T-helper 9 cell (primary cell): ENCODE results near the gene MIGA1.
"Not testable (repeated sequence)": the region's sequence is repeated elsewhere in the genome, so short reads cannot be mapped to it uniquely, and the experiment has no call there.

ENCODE experiments used
- DNase-seq: peaks from one replicate; pipeline ENCODE4 v3.0.0-alpha.2; 2020

Gene MIGA1

DNA sequence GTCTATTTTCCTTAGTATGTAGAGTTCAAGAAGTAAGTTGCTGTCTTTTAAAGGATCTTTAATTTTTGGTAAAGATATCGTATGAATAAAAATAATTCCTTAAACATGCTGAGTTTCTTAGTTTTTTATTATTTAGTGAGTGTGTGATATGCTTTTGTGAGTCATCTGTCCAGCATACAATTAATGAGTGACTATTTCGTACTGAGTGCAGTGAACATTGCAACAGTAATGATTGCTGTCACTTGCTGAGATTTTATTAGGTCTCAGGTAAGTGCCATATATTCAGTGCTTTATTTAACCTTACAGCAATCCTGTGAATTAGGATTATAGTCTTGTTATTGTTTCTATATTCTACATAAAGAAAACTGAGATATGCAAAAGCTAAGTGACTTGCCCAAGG, 22.6 kb downstream of the MIGA1 start:
- no peak for DNase-seq

DNA sequence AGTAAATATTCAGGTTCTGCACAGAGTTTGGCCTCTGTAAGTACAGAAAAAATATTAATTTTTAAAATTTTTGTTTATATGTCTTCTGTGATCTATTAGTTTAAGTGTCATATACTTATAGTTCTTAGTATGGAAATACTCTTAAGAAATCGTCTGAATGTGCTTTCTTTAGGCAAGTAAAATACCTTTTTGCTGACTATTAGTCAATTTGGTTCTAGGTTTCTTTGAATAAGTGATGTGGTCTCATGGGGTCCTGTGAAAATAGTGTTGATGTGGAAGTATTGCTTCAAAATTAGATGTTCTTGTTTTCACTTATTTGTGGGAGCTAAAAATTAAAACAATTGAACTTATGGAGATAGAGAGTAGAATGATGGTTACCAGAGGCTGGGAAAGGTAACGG, 23.9 kb downstream of the MIGA1 start:
- DNase-seq = no peak

DNA sequence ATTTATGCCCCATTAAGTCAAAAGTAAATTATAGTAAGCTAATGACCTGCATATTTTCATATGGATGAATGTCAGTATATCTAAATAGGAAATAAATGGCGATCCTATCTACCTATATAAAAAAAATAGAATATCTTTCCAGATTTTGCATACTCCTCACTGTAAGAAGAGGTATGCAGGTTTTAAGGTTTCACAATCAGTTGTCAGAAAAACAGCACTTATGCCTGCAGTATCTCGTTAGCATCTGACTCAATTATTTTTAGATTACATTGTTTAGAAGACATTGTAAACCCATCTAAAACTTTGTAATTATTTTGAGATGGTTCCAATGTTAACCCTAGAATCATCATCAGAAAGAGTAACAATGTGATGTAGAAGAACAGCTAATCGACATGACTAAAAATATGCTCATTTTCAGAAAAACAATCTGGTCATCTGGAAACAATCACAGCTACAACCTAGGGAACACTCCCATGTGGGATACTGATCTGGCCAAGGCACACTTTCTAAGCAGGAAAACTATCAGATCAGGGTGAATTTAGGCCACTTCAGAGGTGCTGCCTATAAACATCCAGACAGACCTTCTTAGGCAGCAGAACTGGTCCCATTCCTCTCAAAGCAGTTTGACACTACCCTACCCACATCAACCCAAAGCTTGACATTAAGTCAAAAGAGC, 30.5 kb downstream of the MIGA1 start:
- DNase-seq = not testable (repeated sequence)

DNA sequence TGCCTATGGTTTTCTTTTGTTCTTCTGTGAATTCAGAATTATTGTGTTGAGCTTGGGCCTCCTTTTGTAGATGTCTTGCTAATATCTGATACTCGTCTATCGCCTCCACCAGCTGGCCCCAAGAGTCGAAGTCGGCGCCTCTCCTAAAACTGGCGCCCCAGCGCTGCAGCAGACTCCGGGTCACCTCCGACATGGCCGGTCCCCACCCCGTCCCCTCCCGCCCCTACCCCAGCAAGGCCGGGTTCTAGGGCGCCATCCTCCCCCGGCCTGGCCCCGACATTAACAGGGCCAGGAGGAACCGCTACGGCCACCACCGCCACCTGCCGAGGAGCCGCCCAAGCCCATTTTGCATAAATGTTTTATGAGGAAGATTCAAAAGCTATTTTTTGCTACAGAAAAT, 32.1 kb downstream of the MIGA1 start:
- DNase-seq = not testable (repeated sequence)

DNA sequence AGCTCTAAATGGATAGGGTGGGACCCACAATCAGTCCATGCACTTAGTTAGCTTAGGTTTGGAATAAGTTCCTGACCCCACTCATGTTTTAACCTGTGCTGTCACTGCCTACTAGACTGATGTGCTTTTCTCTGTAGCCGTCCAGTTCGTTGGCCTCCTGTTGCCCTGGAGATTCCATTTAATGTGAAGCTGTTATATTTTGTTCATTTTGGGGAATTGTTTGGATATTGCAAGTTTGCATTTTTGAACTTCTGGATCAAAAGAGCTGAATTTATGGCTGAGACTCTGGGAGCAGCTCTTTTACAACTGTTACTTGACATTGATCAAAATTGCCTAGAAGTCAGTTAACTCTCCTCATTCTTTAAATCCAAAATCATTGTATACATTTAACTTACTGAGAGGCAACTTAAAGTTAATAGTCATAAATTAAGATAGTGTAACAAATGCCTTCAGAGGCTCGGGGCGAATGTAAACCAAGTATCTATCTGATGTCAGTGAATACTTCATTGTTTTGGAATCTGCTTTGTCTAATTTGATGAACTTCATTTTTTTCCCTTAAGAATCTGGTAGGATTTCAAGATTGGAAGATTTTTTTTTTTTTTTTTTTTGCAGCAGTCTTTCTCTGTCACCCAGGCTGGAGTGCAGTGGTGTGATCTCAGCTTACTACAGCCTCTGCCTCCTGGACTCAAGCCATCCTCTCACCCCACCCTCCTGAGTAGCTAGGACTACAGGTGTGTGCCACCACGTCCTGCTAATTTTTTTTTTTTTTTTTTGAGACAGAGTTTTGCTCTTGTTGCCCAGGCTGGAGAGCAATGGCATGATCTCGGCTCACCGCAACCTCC, 38.1 kb downstream of the MIGA1 start:
- no peak for DNase-seq

DNA sequence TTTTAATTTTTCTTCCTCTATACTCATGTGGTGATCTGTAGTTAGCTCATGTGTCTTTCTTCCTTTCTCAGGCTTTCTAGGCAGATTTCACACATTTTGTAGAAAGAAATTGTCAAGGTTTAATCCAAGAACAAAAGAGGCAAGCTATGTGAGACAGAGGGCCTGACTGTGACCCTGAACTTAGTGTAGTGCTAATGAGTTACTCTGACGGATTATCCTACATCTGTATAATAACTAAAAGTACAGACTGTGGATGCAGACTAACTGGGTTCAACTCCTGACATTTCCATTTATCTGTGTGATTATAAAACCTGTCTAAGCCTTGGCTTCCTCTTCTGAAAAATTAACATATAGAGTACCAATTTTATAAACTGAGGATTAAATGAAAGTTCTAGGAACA, 40.7 kb downstream of the MIGA1 start:
- no peak for DNase-seq

DNA sequence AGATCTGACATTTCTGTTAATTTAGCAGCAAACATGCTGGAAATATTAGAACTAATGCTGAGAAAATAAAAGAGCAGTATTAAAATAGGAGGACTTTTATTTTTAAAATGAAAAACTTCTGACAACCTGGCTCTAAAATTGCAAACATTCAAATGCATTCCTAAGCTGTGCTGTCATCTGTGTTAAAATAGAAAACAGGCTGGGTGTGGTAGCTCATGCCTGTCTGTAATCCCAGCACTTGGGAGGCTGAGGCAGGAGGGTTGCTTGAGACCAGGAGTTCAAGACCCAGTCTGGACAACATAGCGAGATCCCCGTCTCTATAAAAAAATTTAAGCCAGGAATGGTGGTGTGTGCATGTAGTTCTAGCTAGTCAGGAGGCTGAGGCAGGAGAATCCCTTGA, 44.6 kb downstream of the MIGA1 start:
- no peak for DNase-seq

DNA sequence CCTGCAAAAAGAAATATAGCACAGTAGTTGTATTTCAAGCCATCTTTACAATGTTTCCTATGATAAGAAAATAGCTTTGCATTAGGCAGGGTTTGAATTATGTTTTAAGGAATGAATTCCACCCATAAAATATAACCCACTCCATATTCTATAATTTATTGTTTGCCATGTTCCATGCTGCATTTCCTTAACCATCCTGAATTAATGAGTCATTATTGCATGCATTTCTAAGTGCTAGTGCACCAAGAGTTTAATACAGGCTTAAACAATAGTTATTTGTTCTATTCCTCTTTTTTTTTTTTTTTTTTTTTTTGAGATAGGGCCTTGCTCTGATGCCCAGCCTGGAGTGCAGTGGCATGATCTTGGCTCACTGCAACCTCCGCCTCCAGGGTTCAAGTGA, 45.2 kb downstream of the MIGA1 start:
- no peak for DNase-seq

DNA sequence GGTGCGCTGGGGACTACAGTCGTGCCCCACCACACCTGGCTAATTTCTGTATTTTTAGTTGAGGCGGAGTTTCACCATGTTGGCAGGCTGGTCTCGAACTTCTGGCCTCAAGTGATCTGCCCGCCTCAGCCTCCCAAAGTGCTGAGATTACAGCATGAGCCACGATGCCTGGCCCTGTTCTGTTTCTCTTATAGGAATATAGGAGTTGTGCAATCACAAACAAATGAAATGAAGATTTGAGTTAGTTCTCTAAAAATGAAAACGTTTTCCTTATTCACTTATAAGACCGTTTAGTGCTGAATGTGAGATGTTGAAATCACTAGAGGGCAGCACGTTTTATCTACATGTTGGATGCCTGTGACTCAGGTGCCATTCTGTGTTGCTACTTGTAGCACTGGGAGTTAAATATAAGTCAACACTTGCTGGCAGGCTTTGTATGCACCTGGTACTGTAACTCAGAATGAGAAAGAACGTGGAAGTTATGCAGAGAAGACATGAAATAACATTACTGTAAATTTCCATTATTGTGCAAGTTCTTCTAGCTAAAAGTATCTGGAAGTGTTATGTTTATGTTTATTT, 45.8 kb downstream of the MIGA1 start:
- DNase-seq = no peak

DNA sequence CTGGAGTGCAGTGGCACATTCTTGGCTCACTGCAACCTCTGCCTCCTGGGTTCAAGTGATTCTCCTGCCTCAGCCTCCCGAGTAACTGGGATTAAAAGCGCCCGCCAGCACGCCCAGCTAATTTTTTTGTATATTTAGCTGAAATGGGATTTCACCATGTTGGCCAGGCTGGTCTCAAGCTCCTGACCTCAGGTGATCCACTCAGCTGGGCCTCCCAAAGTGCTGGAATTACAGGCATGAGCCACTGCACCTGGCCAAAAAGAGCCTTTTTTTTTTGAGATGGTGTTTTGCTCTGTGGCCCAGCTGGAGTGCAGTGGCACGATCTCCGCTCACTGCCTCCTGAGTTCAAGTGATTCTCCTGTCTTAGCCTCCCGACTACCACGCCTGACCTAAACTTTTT, 47.4 kb downstream of the MIGA1 start:
- DNase-seq = not testable (repeated sequence)

DNA sequence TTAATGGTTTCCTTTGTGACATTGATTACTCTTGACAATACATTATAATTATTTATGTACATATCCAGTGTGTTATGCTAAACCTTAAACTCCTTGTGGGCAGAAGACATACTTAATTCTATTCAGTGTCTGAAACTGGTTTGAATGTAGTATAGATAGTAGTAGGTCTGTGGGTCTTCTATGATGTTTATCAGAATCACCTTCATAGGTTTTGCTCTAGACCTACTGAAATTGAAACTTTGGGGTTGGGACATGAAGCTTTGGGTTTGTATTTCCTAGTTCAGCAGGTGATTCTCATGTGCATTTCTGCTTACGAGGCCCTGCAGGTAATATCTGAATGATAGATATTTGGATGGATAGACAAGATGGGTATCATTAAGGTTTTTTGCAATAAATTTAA, 48.6 kb downstream of the MIGA1 start:
- DNase-seq = no peak

DNA sequence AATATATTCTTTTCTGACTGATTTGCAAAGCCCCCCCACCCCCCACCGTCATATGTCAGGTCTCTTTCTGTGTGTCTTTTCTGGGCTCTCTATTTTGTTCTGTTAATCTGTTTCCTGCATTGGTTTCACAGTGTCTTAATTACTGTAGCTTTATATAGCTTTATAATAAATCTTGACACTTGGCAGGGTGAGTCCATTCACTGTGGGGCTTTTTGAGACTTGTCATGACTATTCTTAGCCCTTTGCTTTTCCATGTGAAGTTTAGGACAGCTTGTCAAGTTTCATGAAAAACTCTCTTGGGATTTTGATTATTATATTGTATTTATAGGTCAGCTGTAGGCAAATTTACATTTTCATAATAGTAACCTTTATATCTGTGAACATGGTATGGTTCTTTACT, 50.4 kb downstream of the MIGA1 start:
- DNase-seq = no peak

DNA sequence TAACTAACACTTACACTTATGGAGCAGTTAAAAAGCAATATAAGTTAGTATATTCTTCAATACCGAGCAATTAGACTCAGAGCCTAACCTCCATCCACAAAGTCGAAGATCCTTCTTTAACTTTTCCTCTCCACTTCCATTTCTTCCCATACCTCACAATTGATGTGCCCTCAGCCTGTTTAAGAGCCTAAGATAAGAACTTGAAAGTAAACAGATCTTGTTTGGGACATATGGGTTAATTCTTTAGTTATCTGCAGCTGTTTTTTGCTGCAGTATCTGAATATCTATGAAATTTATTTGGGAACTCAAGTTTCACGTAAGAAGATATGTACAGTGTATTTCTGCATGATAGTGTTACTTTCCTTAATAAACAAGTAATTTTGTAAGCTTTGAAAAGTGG, 51.5 kb downstream of the MIGA1 start:
- DNase-seq = no peak

DNA sequence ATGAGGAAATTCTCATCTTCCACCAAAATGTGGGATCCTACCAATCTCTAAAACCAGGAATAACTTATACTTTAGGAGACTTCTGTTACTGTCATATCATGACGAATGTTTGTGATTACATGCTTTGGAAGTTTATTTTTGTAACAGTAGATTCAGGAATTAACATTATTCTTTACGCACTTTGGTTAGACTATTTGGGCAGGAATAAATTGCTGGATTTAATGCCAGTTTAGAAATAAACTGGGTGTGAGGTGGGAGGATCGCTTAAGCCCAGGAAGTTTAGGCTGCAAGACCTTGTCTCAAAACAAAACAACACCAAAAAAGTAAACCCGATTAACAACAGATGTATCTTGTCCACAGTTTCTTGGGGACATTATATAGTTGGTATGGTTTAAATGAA, 52.1 kb downstream of the MIGA1 start:
- no peak for DNase-seq

DNA sequence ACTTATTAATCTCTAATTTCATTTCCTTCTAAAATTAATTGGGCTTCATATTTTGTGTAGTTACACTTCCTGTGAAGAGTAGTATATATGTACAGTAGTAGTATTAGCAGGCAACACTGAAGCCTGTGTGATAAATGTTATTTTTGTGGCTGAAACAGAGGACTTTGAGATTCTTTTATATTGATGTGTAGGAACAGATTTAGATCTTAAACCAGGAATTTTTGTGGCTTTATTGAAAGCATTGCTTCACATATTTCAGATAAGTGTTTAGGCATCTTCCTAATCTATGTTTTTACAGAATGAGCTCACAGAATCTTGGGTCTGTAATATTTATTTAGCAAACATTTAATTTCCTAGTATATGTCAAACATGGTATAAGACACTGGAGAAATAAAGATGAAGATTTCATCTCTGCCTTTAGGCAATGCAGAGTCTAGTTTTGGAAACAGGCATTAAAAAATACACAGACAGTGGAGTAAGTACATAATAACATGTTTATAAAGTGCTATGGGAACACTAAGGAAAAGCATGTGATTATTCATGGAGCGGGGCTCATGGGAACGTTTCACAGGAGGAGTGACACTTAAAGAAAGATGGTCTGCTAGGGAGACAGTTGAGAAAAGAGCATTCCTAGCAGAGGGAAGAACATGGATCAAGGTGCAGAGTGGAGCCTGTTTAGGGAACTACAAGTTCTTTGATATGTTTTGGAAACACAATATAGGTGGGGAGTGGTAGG, 52.7 kb downstream of the MIGA1 start:
- no peak for DNase-seq

DNA sequence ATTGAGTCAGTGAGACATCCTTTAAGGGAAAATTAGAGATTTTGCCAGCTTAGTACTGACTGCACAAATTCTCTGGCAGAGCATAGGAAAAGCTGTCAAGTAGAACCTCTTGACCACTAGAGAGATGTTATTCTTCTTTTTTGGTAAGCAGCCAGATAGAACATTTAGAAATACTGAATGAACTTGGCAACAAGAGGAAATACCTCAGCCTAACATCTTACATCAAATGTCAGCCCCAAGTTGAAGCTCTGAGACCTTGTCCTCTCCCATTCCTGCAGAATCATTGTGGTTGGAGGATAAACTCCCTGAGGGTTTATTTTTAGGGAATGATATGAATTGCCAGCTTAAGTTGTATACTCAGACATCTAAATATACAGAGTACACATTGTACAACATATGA, 53.5 kb downstream of the MIGA1 start:
- DNase-seq = no peak

DNA sequence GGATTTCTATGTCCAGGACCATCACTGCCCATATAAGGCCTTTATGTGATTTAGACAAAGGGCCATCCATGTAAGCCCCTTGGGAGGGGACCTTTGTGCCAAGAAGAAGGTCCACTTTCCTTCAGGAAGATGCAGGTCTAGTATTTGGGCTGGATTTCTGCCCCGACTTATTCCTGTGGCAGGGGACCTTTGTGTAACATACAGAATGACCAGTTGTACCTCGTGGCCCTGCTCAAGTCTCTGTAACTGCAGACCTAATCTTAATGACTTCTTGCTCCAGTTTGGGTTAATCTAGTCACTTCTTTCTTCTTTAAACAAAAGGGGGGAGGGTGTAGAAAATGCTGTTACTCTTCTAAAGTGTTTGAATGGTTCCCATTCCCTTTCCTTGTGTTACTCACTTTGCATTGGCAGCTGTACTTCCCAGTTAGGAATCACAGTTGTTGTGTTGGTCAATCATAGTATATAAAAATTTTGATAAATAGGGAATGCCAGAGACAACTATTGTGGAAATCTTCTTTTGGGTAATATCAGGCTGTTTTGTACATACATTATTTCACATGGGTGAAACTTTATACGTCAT, 54.2 kb downstream of the MIGA1 start:
- DNase-seq = no peak

DNA sequence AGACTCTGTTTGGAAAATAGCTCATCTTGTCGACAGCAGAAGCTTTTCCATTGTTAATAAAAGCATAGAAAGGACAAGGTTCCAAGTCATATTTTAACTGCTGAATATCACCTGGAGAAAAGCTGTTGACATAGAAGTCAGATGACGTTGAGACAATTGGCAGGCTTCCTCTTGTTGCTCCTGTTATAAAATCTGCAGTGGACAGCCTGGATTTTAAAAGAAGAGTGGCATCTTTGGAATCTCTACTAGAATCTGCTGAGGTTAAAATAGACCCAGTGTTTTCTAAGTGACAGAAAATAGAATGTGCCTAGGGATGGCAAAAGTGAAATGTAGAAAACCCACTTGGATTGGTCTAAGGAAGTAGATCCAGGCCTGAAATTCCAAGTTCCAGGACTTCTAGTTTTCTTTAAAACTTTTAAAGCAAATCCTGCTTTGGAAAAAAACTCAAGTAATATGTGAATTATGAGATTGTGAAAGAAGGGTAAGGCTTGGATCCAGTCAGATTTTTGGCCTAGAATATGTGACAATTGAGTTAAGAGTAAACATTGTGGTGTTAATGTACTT, 55.4 kb downstream of the MIGA1 start:
- DNase-seq = no peak

DNA sequence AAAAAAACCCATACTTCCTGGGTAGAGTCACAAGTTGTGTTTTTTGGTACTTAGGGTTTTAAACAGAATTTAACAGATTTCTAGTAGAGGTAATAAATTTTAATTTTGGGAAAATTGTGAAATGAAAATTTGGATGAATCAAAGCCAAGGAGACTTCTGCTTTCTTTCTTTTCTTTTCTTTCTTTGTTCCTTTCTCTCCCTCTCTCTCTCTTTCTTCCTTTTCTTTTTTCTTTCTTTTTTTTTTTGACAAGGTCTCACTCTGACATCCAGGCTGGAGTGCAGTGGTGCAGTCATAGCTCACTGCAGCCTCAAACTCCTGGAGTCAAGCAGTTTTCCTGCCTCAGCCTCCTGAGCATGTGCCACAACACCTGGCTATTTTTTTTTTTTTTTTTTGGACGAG, 62.1 kb downstream of the MIGA1 start:
- no peak for DNase-seq

DNA sequence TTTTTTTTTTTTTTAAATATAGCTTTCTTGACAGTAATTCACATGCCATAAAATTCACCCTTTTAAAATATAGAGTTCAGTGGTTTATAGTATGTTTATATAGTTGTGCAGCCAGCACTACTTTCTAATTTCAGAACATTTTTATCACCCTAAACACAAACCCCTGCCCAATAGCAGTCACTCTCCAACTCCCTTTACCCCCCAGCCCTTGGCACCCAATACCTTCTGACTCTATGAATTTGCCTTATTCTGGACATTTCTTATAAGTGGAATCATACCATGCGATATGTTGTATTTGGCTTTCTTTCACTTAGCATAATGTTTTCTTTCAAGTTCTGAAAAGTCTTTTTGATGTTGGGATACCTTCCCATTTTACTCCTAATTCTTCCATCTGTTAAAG, 66.5 kb downstream of the MIGA1 start:
- DNase-seq = no peak

DNA sequence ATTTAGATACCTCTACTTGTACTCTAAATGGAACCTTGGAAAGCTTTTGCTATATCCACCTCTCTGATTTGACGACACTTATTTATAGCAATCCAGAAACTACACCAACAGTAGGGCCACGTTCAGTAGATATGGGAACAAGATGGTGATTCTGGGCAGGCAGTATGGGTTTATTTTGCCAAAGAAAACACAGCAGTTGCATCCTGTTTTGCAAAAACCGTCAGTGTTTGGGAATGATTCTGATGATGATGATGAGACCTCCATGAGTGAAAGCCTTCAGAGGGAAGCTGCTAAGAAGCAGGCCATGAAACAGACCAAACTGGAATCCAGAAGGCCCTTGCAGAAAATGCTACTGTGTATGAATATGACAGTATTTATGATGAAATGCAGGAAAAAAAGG, 67.5 kb downstream of the MIGA1 start:
- no peak for DNase-seq

DNA sequence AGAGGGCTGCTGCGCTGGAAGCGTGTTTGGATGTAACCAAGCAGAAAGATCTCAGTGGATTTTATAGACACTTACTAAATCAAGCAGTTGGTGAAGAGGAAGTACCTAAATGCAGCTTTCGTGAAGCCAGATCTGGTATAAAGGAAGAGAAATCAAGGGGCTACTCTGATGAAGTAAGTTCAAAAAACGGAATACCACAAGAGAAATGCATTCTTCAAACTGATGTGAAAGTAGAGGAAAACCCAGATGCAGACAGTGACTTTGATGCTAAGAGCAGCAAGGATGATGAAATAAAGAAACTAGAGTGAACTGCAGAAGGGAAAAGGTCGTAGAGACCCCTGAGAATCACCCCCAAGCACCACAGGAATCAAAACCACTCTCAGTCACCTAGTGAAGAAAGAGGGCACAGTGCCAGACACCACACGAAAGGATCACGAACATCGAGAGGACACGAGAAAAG, 68.2 kb downstream of the MIGA1 start:
- DNase-seq = no peak

DNA sequence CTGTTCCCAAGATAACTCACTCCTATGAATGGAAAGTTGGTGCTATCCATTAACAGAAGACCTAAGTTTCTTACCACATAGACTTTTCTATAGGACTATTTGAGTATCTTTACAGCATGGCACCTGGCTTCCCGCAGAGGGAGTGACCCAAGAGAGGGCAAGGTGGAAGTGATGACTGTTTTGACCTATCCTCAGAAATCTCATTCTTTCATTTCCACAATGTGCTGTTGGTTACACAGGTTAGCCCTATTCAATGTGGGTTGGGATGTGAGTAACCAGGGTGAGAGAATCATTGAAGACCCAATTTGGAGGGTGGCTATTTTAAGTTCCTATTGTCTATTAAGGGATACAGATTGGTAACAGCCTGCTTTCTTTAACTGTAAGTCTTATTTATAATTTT, 70.6 kb downstream of the MIGA1 start:
- no peak for DNase-seq
